ENCODE data around the gene CFAP74.

CFAP74 gene

GRCh38 chr1:2036287-2036686, 32.7 kb upstream of the CFAP74 start:
- Histone ChIP-seq H3K4me1 (ENCODE audit: control insufficient read depth, low read depth, low read length) (no peaks in the 10 kb centered on the region), H3K36me3 (ENCODE audit: control insufficient read depth, low read depth, low read length) (no peaks in the 10 kb centered on the region), H3K27ac (ENCODE audit: low read length) (no peak overlapping the region), H3K4me3 (ENCODE audit: low read length) (no peak overlapping the region), H3K9me3 (ENCODE audit: control insufficient read depth, low read depth, low read length) (no peaks in the 10 kb centered on the region), H3K27me3 (ENCODE audit: control insufficient read depth, insufficient read depth, low read length) (no peaks in the 10 kb centered on the region), H3K9ac (ENCODE audit: low read length) (no peak overlapping the region)

- no peak overlapping the region for H3K4me3 ChIP-seq (ENCODE audit: low read length)
- H3K9me3 ChIP-seq (ENCODE audit: control insufficient read depth, low read depth, low read length): no peaks in the 10 kb centered on the region
- H3K9ac ChIP-seq (ENCODE audit: low read length): no peak overlapping the region
- H3K36me3 ChIP-seq (ENCODE audit: control insufficient read depth, low read depth, low read length): no peaks in the 10 kb centered on the region
- H3K4me1 ChIP-seq (ENCODE audit: control insufficient read depth, low read depth, low read length): no peaks in the 10 kb centered on the region
- no peak overlapping the region for H3K27ac ChIP-seq (ENCODE audit: low read length)
- H3K27me3 ChIP-seq (ENCODE audit: control insufficient read depth, insufficient read depth, low read length): no peaks in the 10 kb centered on the region
Measured at GRCh38 chr1:2033165-2033564, 29.6 kb upstream of the CFAP74 start.

GRCh38 chr1:2032737-2033136, 29.2 kb upstream of the CFAP74 start:
- Histone ChIP-seq H3K9ac (ENCODE audit: low read length) (no peak overlapping the region), H3K4me3 (ENCODE audit: low read length) (no peak overlapping the region), H3K4me1 (ENCODE audit: control insufficient read depth, low read depth, low read length) (no peaks in the 10 kb centered on the region), H3K9me3 (ENCODE audit: control insufficient read depth, low read depth, low read length) (no peaks in the 10 kb centered on the region), H3K27ac (ENCODE audit: low read length) (no peak overlapping the region), H3K36me3 (ENCODE audit: control insufficient read depth, low read depth, low read length) (no peaks in the 10 kb centered on the region), H3K27me3 (ENCODE audit: control insufficient read depth, insufficient read depth, low read length) (no peaks in the 10 kb centered on the region)

GRCh38 chr1:2031546-2032540, 28.3 kb upstream of the CFAP74 start:
- Histone ChIP-seq H3K27me3 (ENCODE audit: control insufficient read depth, insufficient read depth, low read length) (no peaks in the 10 kb centered on the region), H3K9ac (ENCODE audit: low read length) (no peak overlapping the region), H3K36me3 (ENCODE audit: control insufficient read depth, low read depth, low read length) (no peaks in the 10 kb centered on the region), H3K4me3 (ENCODE audit: low read length) (no peak overlapping the region), H3K9me3 (ENCODE audit: control insufficient read depth, low read depth, low read length) (no peaks in the 10 kb centered on the region), H3K4me1 (ENCODE audit: control insufficient read depth, low read depth, low read length) (no peaks in the 10 kb centered on the region), H3K27ac (ENCODE audit: low read length) (no peak overlapping the region)

- Histone ChIP-seq H3K4me3 (ENCODE audit: low read length) (no peak overlapping the region), H3K9ac (ENCODE audit: low read length) (no peak overlapping the region), H3K9me3 (ENCODE audit: control insufficient read depth, low read depth, low read length) (no peaks in the 10 kb centered on the region), H3K4me1 (ENCODE audit: control insufficient read depth, low read depth, low read length) (no peaks in the 10 kb centered on the region), H3K27ac (ENCODE audit: low read length) (no peak overlapping the region), H3K36me3 (ENCODE audit: control insufficient read depth, low read depth, low read length) (no peaks in the 10 kb centered on the region), H3K27me3 (ENCODE audit: control insufficient read depth, insufficient read depth, low read length) (no peaks in the 10 kb centered on the region)
Measured at GRCh38 chr1:2030076-2030871, 26.7 kb upstream of the CFAP74 start.

GRCh38 chr1:2029561-2029960, 26.0 kb upstream of the CFAP74 start:
- H3K4me1 ChIP-seq (ENCODE audit: control insufficient read depth, low read depth, low read length): no peaks in the 10 kb centered on the region
- no peak overlapping the region for H3K9ac ChIP-seq (ENCODE audit: low read length)
- no peak overlapping the region for H3K27ac ChIP-seq (ENCODE audit: low read length)
- H3K36me3 ChIP-seq (ENCODE audit: control insufficient read depth, low read depth, low read length): no peaks in the 10 kb centered on the region
- H3K27me3 ChIP-seq (ENCODE audit: control insufficient read depth, insufficient read depth, low read length): no peaks in the 10 kb centered on the region
- H3K9me3 ChIP-seq (ENCODE audit: control insufficient read depth, low read depth, low read length): no peaks in the 10 kb centered on the region
- H3K4me3 ChIP-seq (ENCODE audit: low read length): no peak overlapping the region

GRCh38 chr1:2028870-2029560, 25.4 kb upstream of the CFAP74 start:
- H3K4me3 ChIP-seq (ENCODE audit: low read length): no peak overlapping the region
- H3K36me3 ChIP-seq (ENCODE audit: control insufficient read depth, low read depth, low read length): no peaks in the 10 kb centered on the region
- no peaks in the 10 kb centered on the region for H3K9me3 ChIP-seq (ENCODE audit: control insufficient read depth, low read depth, low read length)
- no peak overlapping the region for H3K27ac ChIP-seq (ENCODE audit: low read length)
- no peaks in the 10 kb centered on the region for H3K27me3 ChIP-seq (ENCODE audit: control insufficient read depth, insufficient read depth, low read length)
- H3K4me1 ChIP-seq (ENCODE audit: control insufficient read depth, low read depth, low read length): no peaks in the 10 kb centered on the region
- H3K9ac ChIP-seq (ENCODE audit: low read length): no peak overlapping the region

- Histone ChIP-seq H3K9me3 (ENCODE audit: control insufficient read depth, low read depth, low read length) (no peaks in the 10 kb centered on the region), H3K9ac (ENCODE audit: low read length) (no peak overlapping the region), H3K4me3 (ENCODE audit: low read length) (no peak overlapping the region), H3K4me1 (ENCODE audit: control insufficient read depth, low read depth, low read length) (no peaks in the 10 kb centered on the region), H3K36me3 (ENCODE audit: control insufficient read depth, low read depth, low read length) (no peaks in the 10 kb centered on the region), H3K27ac (ENCODE audit: low read length) (no peak overlapping the region), H3K27me3 (ENCODE audit: control insufficient read depth, insufficient read depth, low read length) (no peaks in the 10 kb centered on the region)
Measured at GRCh38 chr1:2027961-2028583, 24.5 kb upstream of the CFAP74 start.

- H3K36me3 ChIP-seq (ENCODE audit: control insufficient read depth, low read depth, low read length): no peaks in the 10 kb centered on the region
- peaks cover 8% of the 10 kb centered on the region for H3K27me3 ChIP-seq (ENCODE audit: control insufficient read depth, insufficient read depth, low read length)
- no peak overlapping the region for H3K9ac ChIP-seq (ENCODE audit: low read length)
- no peaks in the 10 kb centered on the region for H3K9me3 ChIP-seq (ENCODE audit: control insufficient read depth, low read depth, low read length)
- H3K4me1 ChIP-seq (ENCODE audit: control insufficient read depth, low read depth, low read length): no peaks in the 10 kb centered on the region
- H3K4me3 ChIP-seq (ENCODE audit: low read length): no peak overlapping the region
- H3K27ac ChIP-seq (ENCODE audit: low read length): no peak overlapping the region
Measured at GRCh38 chr1:2025491-2025981, 21.9 kb upstream of the CFAP74 start.

- no peaks in the 10 kb centered on the region for H3K4me1 ChIP-seq (ENCODE audit: control insufficient read depth, low read depth, low read length)
Measured at GRCh38 chr1:2024887-2025286, 21.3 kb upstream of the CFAP74 start.

GRCh38 chr1:2024451-2024850, 20.9 kb upstream of the CFAP74 start:
- peaks cover 19% of the 10 kb centered on the region for H3K27me3 ChIP-seq (ENCODE audit: control insufficient read depth, insufficient read depth, low read length)
- H3K27ac ChIP-seq (ENCODE audit: low read length): no peak overlapping the region
- no peaks in the 10 kb centered on the region for H3K9me3 ChIP-seq (ENCODE audit: control insufficient read depth, low read depth, low read length)
- H3K4me3 ChIP-seq (ENCODE audit: low read length): no peak overlapping the region
- no peak overlapping the region for H3K9ac ChIP-seq (ENCODE audit: low read length)
- H3K4me1 ChIP-seq (ENCODE audit: control insufficient read depth, low read depth, low read length): no peaks in the 10 kb centered on the region
- H3K36me3 ChIP-seq (ENCODE audit: control insufficient read depth, low read depth, low read length): no peaks in the 10 kb centered on the region

More at GRCh38 chr1:2024887-2025286, 21.3 kb upstream of the CFAP74 start:
- no peak overlapping the region for H3K4me3 ChIP-seq (ENCODE audit: low read length)
- H3K27me3 ChIP-seq (ENCODE audit: control insufficient read depth, insufficient read depth, low read length): peaks cover 15% of the 10 kb centered on the region
- no peak overlapping the region for H3K9ac ChIP-seq (ENCODE audit: low read length)
- no peaks in the 10 kb centered on the region for H3K36me3 ChIP-seq (ENCODE audit: control insufficient read depth, low read depth, low read length)
- no peak overlapping the region for H3K27ac ChIP-seq (ENCODE audit: low read length)
- no peaks in the 10 kb centered on the region for H3K9me3 ChIP-seq (ENCODE audit: control insufficient read depth, low read depth, low read length)
